Thyroid gland (tissue), 4 donors: ENCODE data around the gene ZNF555.

ENCODE experiments used
- CTCF ChIP-seq, 6 experiments: fragments of 200-600 bp in 3 of 6; fragments of 450-650 bp in 3 of 6; sonication (generic) in 3 of 6; IDR thresholded peaks; one replicate each; pipeline ENCODE4 v1.5.1; 2016 to 2019; ENCODE audit warnings: antibody characterized with exemption in 6 of 6, mild to moderate bottlenecking in 2 of 6, inconsistent platforms in 1 of 6, moderate library complexity in 1 of 6
- POLR2A ChIP-seq, 2 donors: fragments of 450-650 bp; IDR thresholded peaks; one replicate each; pipeline ENCODE4 v1.6.1; 2017; ENCODE audit warnings: antibody characterized with exemption in 2 of 2, mild to moderate bottlenecking in 2 of 2, moderate library complexity in 1 of 2

DNA sequence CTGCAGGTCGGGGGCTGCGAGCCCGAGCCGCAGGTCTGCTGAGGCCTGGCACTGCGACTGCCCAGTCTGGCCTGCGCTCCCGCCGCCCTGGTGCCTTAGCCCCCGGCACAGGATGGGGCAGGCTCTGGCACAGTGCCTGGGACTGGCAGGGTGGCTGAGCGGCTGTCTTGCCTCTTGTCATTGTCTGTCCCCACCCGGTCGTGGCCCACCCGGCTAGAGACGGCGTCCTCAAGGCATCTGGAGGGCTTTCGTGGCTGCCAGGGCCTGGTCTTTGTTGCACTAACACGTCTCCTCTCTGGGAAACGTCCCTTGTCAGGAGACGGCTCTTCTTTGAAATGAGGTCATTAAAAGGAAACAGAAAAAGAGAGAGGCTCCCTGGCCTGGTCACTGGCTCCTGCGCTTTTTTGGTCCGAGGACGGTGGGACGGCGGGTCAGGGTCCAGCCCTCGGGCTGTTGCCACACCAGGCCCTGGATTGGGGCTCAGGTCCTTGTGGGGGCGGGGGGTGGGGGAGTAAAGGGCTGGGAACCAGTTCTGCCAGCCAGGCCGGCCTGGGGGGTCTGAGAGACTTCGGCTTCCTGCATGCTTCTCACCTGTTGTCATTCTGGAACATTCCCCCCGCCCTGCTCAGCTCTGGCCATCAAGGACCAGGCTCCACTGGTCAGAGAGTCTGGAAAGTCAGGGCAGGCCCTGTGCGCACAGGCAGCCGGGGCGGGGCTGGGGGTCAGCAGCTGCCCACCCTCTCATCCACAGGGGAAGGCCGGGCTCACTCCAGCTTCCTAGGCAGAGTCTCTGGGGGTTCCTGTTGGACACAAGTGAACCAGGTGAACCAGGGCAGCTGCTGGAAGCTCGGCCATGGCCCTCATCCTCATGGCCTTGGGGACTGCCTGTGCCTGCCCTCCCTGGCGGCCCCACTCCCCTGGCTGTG lies 27.8 kb upstream of the ZNF555 start:
- TF ChIP-seq POLR2A (IDR thresholded peaks at IDR 0.05) (no peak), CTCF (IDR thresholded peaks at IDR 0.05) (no peak)
